ENCODE results near the gene SLC25A25. TPM values are rescaled to one million over a fixed set of nuclear protein-coding genes. Genes with fewer than 3 reads are reported as not detected.

SLC25A25 gene
- total and polyA plus RNA-seq, 5 donors from 2014 or later = 11.3 to 13.8 (median 12.0) TPM

- peak in 1 of 2 donors; percentile 30 for ATAC-seq (ENCODE audit: low read depth in 2 of 2)
- Histone ChIP-seq H3K9me3 (ENCODE audit: control insufficient read depth in 2 of 2, low read length in 2 of 2) (no peaks in the 10 kb centered on the region), H3K27me3 (ENCODE audit: control insufficient read depth, insufficient read depth, low read length) (no peaks in the 10 kb centered on the region), H3K4me1 (ENCODE audit: control insufficient read depth, insufficient read depth, low read length, poor library complexity, severe bottlenecking) (peaks cover 51% of the 10 kb centered on the region), H3K27ac (ENCODE audit: insufficient read depth, low read length, poor library complexity, severe bottlenecking) (peak overlapping the region; percentile 42), H3K4me3 (ENCODE audit: low read depth, low read length) (peak overlapping the region; percentile 6), H3K36me3 (ENCODE audit: control insufficient read depth, insufficient read depth, low read length) (peaks cover 9% of the 10 kb centered on the region)
- peak overlapping the region; percentile 70 to 92 (median 77) for H3K27ac Mint-ChIP-seq
- DNase-seq = peak in 1 of 3 donors; percentile 26
- H3K4me3 Mint-ChIP-seq = peak overlapping the region; percentile 44 to 76 (median 71)
- H3K36me3 Mint-ChIP-seq = peaks cover 9% of the 10 kb centered on the region
- H3K27me3 Mint-ChIP-seq = no peaks in the 10 kb centered on the region
- H3K4me1 Mint-ChIP-seq = peaks cover 6 to 56% (median 23%) of the 10 kb centered on the region in 4 donors
- H3K9me3 Mint-ChIP-seq = no peaks in the 10 kb centered on the region
Observed at GRCh38 chr9:128061275-128061960, 6.6 kb upstream of the SLC25A25 start.

- H3K36me3 ChIP-seq (ENCODE audit: control insufficient read depth, insufficient read depth, low read length) = peaks cover 9% of the 10 kb centered on the region
- Mint-ChIP-seq H3K27me3 (no peaks in the 10 kb centered on the region), H3K27ac (peak overlapping the region; percentile 70 to 86 (median 70)), H3K36me3 (peaks cover 9% of the 10 kb centered on the region), H3K9me3 (no peaks in the 10 kb centered on the region), H3K4me1 (peaks cover 6 to 57% (median 23%) of the 10 kb centered on the region in 4 donors), H3K4me3 (peak overlapping the region in 3 of 4 donors; percentile 2 to 76 (median 66))
- H3K27me3 ChIP-seq (ENCODE audit: control insufficient read depth, insufficient read depth, low read length) = no peaks in the 10 kb centered on the region
- no peak for ATAC-seq (ENCODE audit: low read depth in 2 of 2)
- peaks cover 57% of the 10 kb centered on the region for H3K4me1 ChIP-seq (ENCODE audit: control insufficient read depth, insufficient read depth, low read length, poor library complexity, severe bottlenecking)
- no peak overlapping the region for H3K27ac ChIP-seq (ENCODE audit: insufficient read depth, low read length, poor library complexity, severe bottlenecking)
- H3K4me3 ChIP-seq (ENCODE audit: low read depth, low read length) = no peak overlapping the region
- H3K9me3 ChIP-seq (ENCODE audit: control insufficient read depth in 2 of 2, low read length in 2 of 2) = no peaks in the 10 kb centered on the region
- no peak for DNase-seq
Observed at GRCh38 chr9:128062279-128062678, 5.8 kb upstream of the SLC25A25 start.

- H3K36me3 ChIP-seq (ENCODE audit: control insufficient read depth, insufficient read depth, low read length) = peaks cover 9% of the 10 kb centered on the region
- peak in 1 of 3 donors; percentile 40 for DNase-seq
- H3K4me1 ChIP-seq (ENCODE audit: control insufficient read depth, insufficient read depth, low read length, poor library complexity, severe bottlenecking) = peaks cover 57% of the 10 kb centered on the region
- H3K27ac ChIP-seq (ENCODE audit: insufficient read depth, low read length, poor library complexity, severe bottlenecking) = no peak overlapping the region
- Mint-ChIP-seq H3K27me3 (no peaks in the 10 kb centered on the region), H3K4me1 (peaks cover 6 to 57% (median 23%) of the 10 kb centered on the region in 4 donors), H3K36me3 (peaks cover 9% of the 10 kb centered on the region), H3K4me3 (peak overlapping the region in 3 of 4 donors; percentile 13 to 40 (median 26)), H3K27ac (peak overlapping the region in 2 of 3 donors; percentile 64 to 70), H3K9me3 (no peaks in the 10 kb centered on the region)
- ATAC-seq (ENCODE audit: low read depth in 2 of 2) = no peak
- no peak overlapping the region for H3K4me3 ChIP-seq (ENCODE audit: low read depth, low read length)
- no peaks in the 10 kb centered on the region for H3K9me3 ChIP-seq (ENCODE audit: control insufficient read depth in 2 of 2, low read length in 2 of 2)
- no peaks in the 10 kb centered on the region for H3K27me3 ChIP-seq (ENCODE audit: control insufficient read depth, insufficient read depth, low read length)
Observed at GRCh38 chr9:128062846-128063831, 4.9 kb upstream of the SLC25A25 start.

GRCh38 chr9:128065907-128066712 lies 1.9 kb upstream of the SLC25A25 start:
- Histone ChIP-seq H3K4me3 (ENCODE audit: low read depth, low read length) (peak overlapping the region; percentile 64), H3K27ac (ENCODE audit: insufficient read depth, low read length, poor library complexity, severe bottlenecking) (peak overlapping the region; percentile 99), H3K9me3 (ENCODE audit: control insufficient read depth in 2 of 2, low read length in 2 of 2) (no peaks in the 10 kb centered on the region), H3K4me1 (ENCODE audit: control insufficient read depth, insufficient read depth, low read length, poor library complexity, severe bottlenecking) (peaks cover 71% of the 10 kb centered on the region), H3K27me3 (ENCODE audit: control insufficient read depth, insufficient read depth, low read length) (no peaks in the 10 kb centered on the region), H3K36me3 (ENCODE audit: control insufficient read depth, insufficient read depth, low read length) (peaks cover 9% of the 10 kb centered on the region)
- peak overlapping the region in 2 of 3 donors; percentile 90 to 97 for H3K27ac Mint-ChIP-seq
- H3K27me3 Mint-ChIP-seq = no peaks in the 10 kb centered on the region
- no peaks in the 10 kb centered on the region for H3K9me3 Mint-ChIP-seq
- no peak for DNase-seq
- H3K4me3 Mint-ChIP-seq = peak overlapping the region; percentile 73 to 84 (median 81)
- no peak for ATAC-seq (ENCODE audit: low read depth in 2 of 2)
- peaks cover 9% of the 10 kb centered on the region for H3K36me3 Mint-ChIP-seq
- peaks cover 3 to 71% (median 30%) of the 10 kb centered on the region in 4 donors for H3K4me1 Mint-ChIP-seq

GRCh38 chr9:128066713-128067644 lies 1.1 kb upstream of the SLC25A25 start, which contains the start of gene NAIF1:
Gene NAIF1, minus strand, starts transcription at chr9:128067320. Its CDS starts 219 bp downstream, at chr9:128067101.
- H3K4me1 ChIP-seq (ENCODE audit: control insufficient read depth, insufficient read depth, low read length, poor library complexity, severe bottlenecking) = peaks cover 72% of the 10 kb centered on the region
- Mint-ChIP-seq H3K9me3 (no peaks in the 10 kb centered on the region), H3K27me3 (no peaks in the 10 kb centered on the region), H3K36me3 (peaks cover 9% of the 10 kb centered on the region), H3K4me1 (peaks cover 3 to 71% (median 28%) of the 10 kb centered on the region in 4 donors), H3K27ac (peak within 1 kb of the TSS in 2 of 3 donors; percentile 90 to 97), H3K4me3 (peak within 1 kb of the TSS; percentile 16 to 95 (median 78))
- peak; percentile 93 to 99 (median 97) for DNase-seq
- no peaks in the 10 kb centered on the region for H3K9me3 ChIP-seq (ENCODE audit: control insufficient read depth in 2 of 2, low read length in 2 of 2)
- peak within 1 kb of the TSS; percentile 100 for H3K4me3 ChIP-seq (ENCODE audit: low read depth, low read length)
- H3K27me3 ChIP-seq (ENCODE audit: control insufficient read depth, insufficient read depth, low read length) = no peaks in the 10 kb centered on the region
- peak; percentile 68 to 73 for ATAC-seq (ENCODE audit: low read depth in 2 of 2)
- H3K36me3 ChIP-seq (ENCODE audit: control insufficient read depth, insufficient read depth, low read length) = peaks cover 5% of the 10 kb centered on the region
- peak within 1 kb of the TSS; percentile 99 for H3K27ac ChIP-seq (ENCODE audit: insufficient read depth, low read length, poor library complexity, severe bottlenecking)

- H3K27ac Mint-ChIP-seq = peak overlapping the region; percentile 63 to 93 (median 91)
- Histone ChIP-seq H3K4me1 (ENCODE audit: control insufficient read depth, insufficient read depth, low read length, poor library complexity, severe bottlenecking) (peaks cover 76% of the 10 kb centered on the region), H3K27me3 (ENCODE audit: control insufficient read depth, insufficient read depth, low read length) (no peaks in the 10 kb centered on the region), H3K27ac (ENCODE audit: insufficient read depth, low read length, poor library complexity, severe bottlenecking) (peak overlapping the region; percentile 65), H3K9me3 (ENCODE audit: control insufficient read depth in 2 of 2, low read length in 2 of 2) (no peaks in the 10 kb centered on the region), H3K36me3 (ENCODE audit: control insufficient read depth, insufficient read depth, low read length) (peaks cover under 1% of the 10 kb centered on the region), H3K4me3 (ENCODE audit: low read depth, low read length) (peak overlapping the region; percentile 80)
- DNase-seq (peak in 1 of 3 donors; percentile 35), ATAC-seq (ENCODE audit: low read depth in 2 of 2) (no peak)
- H3K4me1 Mint-ChIP-seq = peaks cover 18 to 71% (median 39%) of the 10 kb centered on the region in 4 donors
- peak overlapping the region; percentile 92 to 96 (median 95) for H3K4me3 Mint-ChIP-seq
- H3K9me3 Mint-ChIP-seq = no peaks in the 10 kb centered on the region
- H3K27me3 Mint-ChIP-seq = no peaks in the 10 kb centered on the region
- no peaks in the 10 kb centered on the region for H3K36me3 Mint-ChIP-seq
Observed at GRCh38 chr9:128068386-128069205, 564 bp downstream of the SLC25A25 start.

Data from CD4-positive, CD25-positive, alpha-beta regulatory T cell (primary cell).